Activated naive CD4-positive, alpha-beta T cell treated with anti-CD3 and anti-CD28 coated beads, Interleukin-2, amount 50 U/mL, for 16 hours (primary cell): ENCODE data around the gene OLAH.
"Not testable (repeated sequence)": the region's sequence is repeated elsewhere in the genome, so short reads cannot be mapped to it uniquely, and the experiment has no call there.

ENCODE experiments used
- DNase-seq: peaks from one replicate; pipeline ENCODE4 v3.0.0-alpha.2; 2020

The OLAH gene

DNA sequence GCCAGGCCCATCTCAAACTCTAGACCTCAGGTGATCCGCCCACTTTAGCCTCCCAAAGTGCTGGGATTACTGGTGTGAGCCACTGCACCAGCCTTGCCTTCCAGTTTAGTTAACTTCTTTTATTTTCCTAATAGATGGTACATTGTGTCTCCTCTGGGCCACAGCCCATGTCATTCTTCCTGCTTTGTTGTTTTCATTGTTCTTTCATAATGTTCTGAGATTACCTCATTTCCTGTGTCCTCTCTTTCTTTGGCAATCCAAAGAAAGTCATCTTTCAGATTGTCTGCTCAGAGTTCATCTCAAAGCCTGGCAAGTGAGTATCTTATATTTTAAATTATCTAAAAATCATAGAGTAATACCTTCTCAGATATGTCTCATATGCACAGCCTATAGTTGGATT lies at the start of gene OLAH:
OLAH (plus strand) TSS at position 270 of the 400 bp plus-strand sequence. CDS start 3,346 bp downstream, outside the sequence.
- no peak for DNase-seq

DNA sequence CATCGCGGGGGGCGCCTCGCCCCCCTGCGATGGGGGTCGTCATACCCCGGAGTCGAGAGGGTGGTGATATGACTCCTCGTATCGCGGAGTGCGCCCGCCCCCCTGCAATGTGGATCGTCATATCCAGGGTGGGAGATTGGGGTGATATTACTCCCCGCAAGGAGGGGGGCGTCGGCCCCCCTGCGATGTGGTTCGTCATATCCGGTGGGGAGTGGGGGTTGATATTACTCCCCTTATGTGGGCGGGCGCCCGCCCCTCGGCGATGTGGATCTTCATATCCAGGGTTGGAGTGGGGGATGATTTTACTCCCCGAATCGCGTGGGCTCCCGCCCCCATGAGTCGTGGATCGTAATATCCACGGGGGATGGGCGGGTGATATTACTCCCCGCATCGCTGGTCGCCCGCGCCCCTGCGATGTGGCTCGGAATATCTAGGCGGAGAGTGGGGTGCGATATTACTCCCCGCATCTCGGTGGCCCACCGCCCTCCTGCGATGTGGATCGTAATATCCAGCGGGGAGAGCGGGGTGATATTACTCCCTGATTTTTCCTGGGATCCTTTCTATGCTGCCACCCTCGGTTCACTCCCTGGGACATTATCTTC lies 47.7 kb upstream of the OLAH start:
- DNase-seq: no peak

- not testable (repeated sequence) for DNase-seq
These were observed 30.2 kb upstream of the OLAH start for GRCh38 chr10:15013530-15013929.

DNA sequence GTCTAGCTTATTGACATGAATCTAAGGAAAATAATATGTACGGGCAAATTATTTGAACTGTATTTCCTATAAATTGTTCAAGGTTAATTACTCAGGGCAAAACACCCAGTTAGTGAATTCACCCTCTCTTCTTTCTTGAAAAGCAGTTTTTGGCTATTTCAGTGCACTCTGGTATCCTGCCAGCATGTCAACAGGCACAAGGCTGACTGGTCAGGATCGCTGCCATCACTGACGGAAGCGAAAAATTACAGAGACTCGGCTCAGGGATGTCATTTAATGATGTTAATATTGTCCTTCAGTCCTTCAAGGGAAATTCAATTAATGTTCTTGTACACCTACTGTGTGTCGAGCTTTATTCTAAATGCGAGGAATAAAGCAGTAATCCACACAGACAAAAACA lies 28.3 kb upstream of the OLAH start:
- DNase-seq: no peak

DNA sequence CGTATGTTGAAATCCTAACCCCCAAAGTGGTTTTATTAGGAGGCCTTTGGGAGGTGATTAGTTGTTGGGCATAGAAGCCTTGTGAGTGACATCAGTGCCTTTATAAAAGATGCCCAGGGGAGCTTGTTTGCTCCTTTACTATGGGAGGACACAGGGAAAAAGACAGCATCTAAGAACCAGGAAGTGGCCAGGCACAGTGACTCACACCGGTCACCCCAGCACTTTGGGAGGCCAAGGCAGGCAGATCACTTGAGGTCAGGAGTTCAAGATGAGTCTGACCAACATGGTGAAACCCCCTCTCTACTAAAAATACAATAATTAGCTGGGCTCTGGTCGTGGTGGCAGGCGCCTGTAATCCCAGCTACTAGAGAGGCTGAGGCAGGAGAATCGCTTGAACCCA lies 22.8 kb upstream of the OLAH start:
- DNase-seq: not testable (repeated sequence)

GRCh38 chr10:15023079-15023478 lies 20.7 kb upstream of the OLAH start:
- not testable (repeated sequence) for DNase-seq

- not testable (repeated sequence) for DNase-seq
These were observed 19.4 kb upstream of the OLAH start for GRCh38 chr10:15024017-15025004.

- DNase-seq: not testable (repeated sequence)
These were observed 18.7 kb upstream of the OLAH start for GRCh38 chr10:15025040-15025439.

- no peak for DNase-seq
These were observed 16.0 kb upstream of the OLAH start for GRCh38 chr10:15027741-15028140.

DNA sequence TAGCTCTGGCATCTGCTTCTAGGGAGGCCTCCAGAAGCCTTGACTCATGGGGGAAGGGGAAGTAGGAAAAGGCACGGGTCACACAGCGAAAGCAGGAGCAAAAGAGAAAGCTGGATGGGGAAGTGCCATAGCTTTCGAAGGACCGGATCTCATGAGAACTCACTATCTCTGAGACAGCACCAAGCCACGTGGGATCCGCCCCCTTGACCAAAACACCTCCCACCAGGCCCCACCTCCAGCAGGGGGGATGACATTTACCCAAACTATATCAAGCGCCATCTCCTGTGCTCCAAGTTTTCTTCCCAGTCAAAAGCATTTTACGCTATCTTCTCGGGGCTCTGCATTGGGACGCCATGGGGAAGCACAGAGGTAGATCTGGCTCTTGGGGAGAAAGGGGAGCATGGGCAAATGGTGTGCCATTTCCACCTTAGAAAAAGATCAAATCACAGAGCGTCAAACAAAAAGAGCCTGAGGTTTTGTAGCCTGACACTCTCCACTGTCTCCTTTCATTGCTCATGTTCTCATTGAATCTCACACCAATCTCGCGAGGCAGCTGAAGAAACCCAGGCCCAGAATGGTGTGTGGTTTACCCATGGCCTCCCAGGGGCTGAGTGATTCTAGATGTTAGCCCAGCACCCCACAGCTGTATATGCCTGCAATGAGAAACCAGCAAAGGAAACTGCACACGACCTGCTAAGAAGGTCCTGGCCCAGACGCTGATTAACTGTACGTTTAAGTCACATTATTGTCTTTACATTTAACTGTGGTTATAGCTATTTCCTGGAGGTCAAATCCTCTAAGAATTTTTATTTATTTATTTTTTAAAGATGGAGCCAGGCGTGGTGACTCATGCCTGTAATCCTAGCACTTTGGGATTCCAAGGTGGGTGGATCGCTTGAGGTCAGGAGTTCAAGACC lies 8.1 kb upstream of the OLAH start:
- DNase-seq: no peak

DNA sequence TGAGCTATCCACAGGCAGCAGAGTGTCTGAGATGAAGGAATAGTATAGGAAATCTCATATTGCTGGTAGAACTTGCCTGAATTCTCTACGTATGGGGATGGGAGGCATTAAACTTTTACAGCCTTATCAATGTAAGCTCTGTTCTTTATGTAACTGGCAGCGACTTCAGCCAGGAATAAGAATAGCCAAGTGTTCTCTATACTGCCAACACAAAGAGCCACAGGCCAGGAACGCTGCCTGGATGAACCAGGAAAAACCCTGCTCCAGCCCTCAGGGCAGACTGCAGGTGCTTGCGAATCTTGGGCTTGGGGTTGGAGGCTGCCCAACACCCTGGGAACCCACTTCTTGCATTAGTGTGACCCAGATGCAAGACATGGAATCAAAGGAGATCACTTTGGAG lies 6.1 kb upstream of the OLAH start:
- no peak for DNase-seq

GRCh38 chr10:15038416-15038815 lies 5.3 kb upstream of the OLAH start:
- DNase-seq: no peak

- DNase-seq: no peak
These were observed 1.6 kb downstream of the OLAH start for GRCh38 chr10:15045380-15045779.

DNA sequence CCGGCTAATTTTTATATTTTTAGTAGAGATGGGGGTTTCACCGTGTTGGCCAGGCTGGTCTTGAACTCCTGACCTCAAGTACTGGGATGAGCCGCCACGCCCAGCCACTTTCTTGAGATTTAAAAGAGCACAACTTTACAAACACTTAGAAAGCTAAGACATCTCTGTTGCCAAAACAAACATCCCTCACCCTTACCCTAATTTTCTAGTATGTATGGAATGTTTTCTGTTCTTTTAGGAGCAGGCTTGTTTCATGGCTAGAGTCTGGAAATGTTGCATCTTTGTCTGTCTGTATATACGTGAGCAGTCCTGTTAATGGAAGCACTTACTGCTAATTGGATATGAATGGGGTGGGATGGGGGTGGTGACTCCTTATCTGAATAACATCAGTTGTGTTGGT lies 2.9 kb downstream of the OLAH start:
- DNase-seq: no peak

GRCh38 chr10:15049533-15049932 lies 5.8 kb downstream of the OLAH start:
- DNase-seq: no peak

DNA sequence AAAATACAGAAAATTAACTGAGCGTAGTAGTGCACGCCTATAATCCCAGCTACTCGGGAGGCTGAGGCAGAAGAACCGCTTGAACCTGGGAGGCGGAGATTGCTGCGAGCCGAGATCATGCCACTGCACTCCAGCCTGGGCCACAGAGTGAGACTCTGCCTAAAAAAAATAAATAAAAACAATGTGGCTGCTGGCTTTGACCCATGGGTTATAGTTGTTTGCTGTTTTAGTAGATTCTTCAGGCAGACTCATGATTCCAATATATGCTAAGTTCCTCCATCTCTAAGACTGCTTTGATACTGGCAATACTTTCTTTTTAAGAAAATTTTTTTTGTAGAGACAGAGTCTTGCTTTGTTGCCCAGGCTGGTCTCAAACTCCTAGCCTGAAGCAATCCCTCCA lies 8.4 kb downstream of the OLAH start:
- no peak for DNase-seq

DNA sequence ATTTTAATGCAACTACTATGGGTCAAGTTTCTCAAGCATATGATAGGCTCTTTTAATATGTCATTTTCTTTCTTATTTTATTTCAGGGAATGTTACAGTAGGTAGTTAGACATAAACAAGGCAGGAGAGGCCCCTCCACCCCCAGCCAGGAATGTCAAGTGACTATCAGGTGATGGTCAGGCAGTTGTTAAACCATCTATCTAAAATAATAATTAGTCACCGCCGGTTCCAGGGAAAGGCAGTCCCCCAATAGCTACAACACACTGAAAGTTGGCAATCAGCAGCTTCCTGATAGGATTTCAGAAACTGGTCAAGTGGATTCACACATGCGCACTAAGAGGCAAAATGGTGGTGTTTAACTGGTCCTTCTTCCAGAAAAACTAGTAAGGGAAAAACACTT lies 9.3 kb downstream of the OLAH start:
- DNase-seq: no peak

DNA sequence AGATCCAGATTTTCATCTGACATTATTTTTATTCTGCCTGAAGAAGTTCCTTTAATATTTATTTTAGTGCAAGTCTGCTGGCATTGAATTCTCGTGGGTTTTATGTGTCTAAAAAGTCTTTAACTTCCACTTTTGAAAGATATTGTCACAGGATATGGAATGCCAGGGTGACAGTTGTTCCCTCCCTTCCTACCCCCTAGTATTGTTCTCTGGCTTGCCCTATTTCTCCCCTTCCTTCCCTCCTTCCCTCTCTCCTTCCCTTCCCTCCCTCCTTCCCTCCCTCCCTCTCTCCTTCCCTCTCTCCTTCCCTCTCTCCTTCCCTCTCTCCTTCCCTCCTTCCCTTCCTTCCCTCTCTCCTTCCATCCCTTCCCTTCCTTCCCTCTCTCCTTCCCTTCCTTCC lies 14.9 kb downstream of the OLAH start:
- no peak for DNase-seq

DNA sequence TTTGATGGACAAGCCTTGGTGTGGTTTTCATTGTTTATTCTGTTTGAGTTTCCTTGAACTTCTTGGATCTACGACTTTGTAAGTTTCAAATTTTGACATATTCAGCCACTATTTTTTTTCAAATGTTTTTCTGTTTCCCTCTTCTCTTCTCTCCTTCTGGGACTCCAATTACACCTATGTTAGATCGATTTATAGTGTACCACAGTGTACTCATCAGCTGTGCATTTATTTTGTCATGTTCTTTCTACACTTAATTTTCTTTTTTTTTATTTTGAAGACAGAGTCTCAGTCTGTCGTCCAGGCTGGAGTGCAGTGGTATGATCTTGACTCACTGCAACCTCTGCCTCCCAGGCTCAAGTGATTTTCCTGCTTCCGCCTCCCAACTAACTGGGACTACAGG lies 16.2 kb downstream of the OLAH start:
- no peak for DNase-seq

- no peak for DNase-seq
These were observed 16.9 kb downstream of the OLAH start for GRCh38 chr10:15060638-15061037.

DNA sequence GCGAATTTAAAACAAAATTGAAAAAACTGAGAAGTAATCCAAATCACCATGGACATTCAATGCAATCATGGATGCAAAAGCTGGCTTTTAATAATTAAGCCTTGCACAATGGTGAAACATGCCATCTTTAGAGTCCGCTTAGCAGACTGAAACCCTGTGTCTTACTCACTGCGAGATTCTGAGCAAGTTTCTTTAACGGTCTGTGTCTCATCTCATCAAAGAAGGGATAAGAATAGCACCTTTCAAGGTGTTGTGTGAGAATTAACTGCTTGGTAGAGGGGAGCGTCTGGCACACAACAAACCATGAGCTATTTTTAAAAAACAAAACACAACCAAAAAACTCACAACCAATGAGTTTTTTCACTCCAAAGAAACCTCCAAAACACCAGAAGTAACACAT lies 23.4 kb downstream of the OLAH start:
- no peak for DNase-seq

- no peak for DNase-seq
These were observed 25.1 kb downstream of the OLAH start for GRCh38 chr10:15068802-15069201.

GRCh38 chr10:15069230-15069629 lies 25.5 kb downstream of the OLAH start:
- no peak for DNase-seq
